ENCODE measurements around the gene C4orf50.

The C4orf50 gene

GRCh38 chr4:5919044-5919443 lies 99.2 kb downstream of the C4orf50 start:
- Histone ChIP-seq H3K9me3 (ENCODE audit: insufficient read depth, low read length, severe bottlenecking) (no peaks in the 10 kb centered on the region), H3K27me3 (ENCODE audit: insufficient read depth, low read length, poor library complexity) (no peaks in the 10 kb centered on the region), H3K4me3 (ENCODE audit: low read depth in 1 of 2, low read length in 2 of 2) (no peak overlapping the region), H3K79me2 (ENCODE audit: insufficient read depth, low read length) (no peaks in the 10 kb centered on the region), H3K4me1 (ENCODE audit: insufficient read depth, low read length) (no peaks in the 10 kb centered on the region), H4K20me1 (ENCODE audit: insufficient read depth, low read length) (no peaks in the 10 kb centered on the region), H2AFZ (ENCODE audit: low read depth, low read length) (no peak overlapping the region), H3K36me3 (ENCODE audit: insufficient read depth, low read length) (no peaks in the 10 kb centered on the region), H3K27ac (ENCODE audit: low read length) (no peak overlapping the region), H3K9ac (ENCODE audit: low read depth, low read length) (no peak overlapping the region), H3K4me2 (ENCODE audit: insufficient read depth, low read length) (no peak overlapping the region)
- ATAC-seq (ENCODE audit: insufficient read depth, low read depth) (no peak), DNase-seq (no peak)
- TF ChIP-seq EZH2 (IDR thresholded peaks at IDR 0.05; ENCODE audit: borderline replicate concordance, low read depth, low read length, severe bottlenecking) (no peak), CTCF (IDR thresholded peaks at IDR 0.05; ENCODE audit: borderline replicate concordance, extremely low read depth, low read length, poor library complexity, severe bottlenecking) (no peak)

- Histone ChIP-seq H3K9ac (ENCODE audit: low read depth, low read length) (no peak overlapping the region), H3K9me3 (ENCODE audit: insufficient read depth, low read length, severe bottlenecking) (no peaks in the 10 kb centered on the region), H3K36me3 (ENCODE audit: insufficient read depth, low read length) (no peaks in the 10 kb centered on the region), H3K79me2 (ENCODE audit: insufficient read depth, low read length) (no peaks in the 10 kb centered on the region), H3K4me1 (ENCODE audit: insufficient read depth, low read length) (no peaks in the 10 kb centered on the region), H3K27me3 (ENCODE audit: insufficient read depth, low read length, poor library complexity) (no peaks in the 10 kb centered on the region), H4K20me1 (ENCODE audit: insufficient read depth, low read length) (no peaks in the 10 kb centered on the region), H3K4me2 (ENCODE audit: insufficient read depth, low read length) (no peak overlapping the region), H2AFZ (ENCODE audit: low read depth, low read length) (no peak overlapping the region), H3K4me3 (ENCODE audit: low read depth in 1 of 2, low read length in 2 of 2) (no peak overlapping the region), H3K27ac (ENCODE audit: low read length) (no peak overlapping the region)
- DNase-seq (no peak), ATAC-seq (ENCODE audit: insufficient read depth, low read depth) (no peak)
- TF ChIP-seq CTCF (IDR thresholded peaks at IDR 0.05; ENCODE audit: borderline replicate concordance, extremely low read depth, low read length, poor library complexity, severe bottlenecking), result no peak
- no peak for TF ChIP-seq EZH2 (IDR thresholded peaks at IDR 0.05; ENCODE audit: borderline replicate concordance, low read depth, low read length, severe bottlenecking)
Observed at GRCh38 chr4:5918331-5918985, 99.8 kb downstream of the C4orf50 start.

GRCh38 chr4:5917672-5918071 lies 100.6 kb downstream of the C4orf50 start:
- H3K36me3 ChIP-seq (ENCODE audit: insufficient read depth, low read length), result no peaks in the 10 kb centered on the region
- H4K20me1 ChIP-seq (ENCODE audit: insufficient read depth, low read length), result no peaks in the 10 kb centered on the region
- DNase-seq (no peak), ATAC-seq (ENCODE audit: insufficient read depth, low read depth) (no peak)
- H3K27me3 ChIP-seq (ENCODE audit: insufficient read depth, low read length, poor library complexity), result no peaks in the 10 kb centered on the region
- no peak overlapping the region for H3K27ac ChIP-seq (ENCODE audit: low read length)
- H3K4me3 ChIP-seq (ENCODE audit: low read depth in 1 of 2, low read length in 2 of 2), result no peak overlapping the region
- TF ChIP-seq CTCF (IDR thresholded peaks at IDR 0.05; ENCODE audit: borderline replicate concordance, extremely low read depth, low read length, poor library complexity, severe bottlenecking), result no peak
- TF ChIP-seq EZH2 (IDR thresholded peaks at IDR 0.05; ENCODE audit: borderline replicate concordance, low read depth, low read length, severe bottlenecking), result no peak
- no peak overlapping the region for H2AFZ ChIP-seq (ENCODE audit: low read depth, low read length)
- H3K4me2 ChIP-seq (ENCODE audit: insufficient read depth, low read length), result no peak overlapping the region
- no peaks in the 10 kb centered on the region for H3K79me2 ChIP-seq (ENCODE audit: insufficient read depth, low read length)
- no peaks in the 10 kb centered on the region for H3K9me3 ChIP-seq (ENCODE audit: insufficient read depth, low read length, severe bottlenecking)
- H3K9ac ChIP-seq (ENCODE audit: low read depth, low read length), result no peak overlapping the region
- no peaks in the 10 kb centered on the region for H3K4me1 ChIP-seq (ENCODE audit: insufficient read depth, low read length)

All from DND-41 (cell line).